H1 (cell line): Measurements from ENCODE around the gene FASTK. TPM values are rescaled to one million over a fixed set of nuclear protein-coding genes. Genes with fewer than 3 reads are reported as not detected.
A peak's percentile ranks its signal among the peaks of the same experiment; 100 is the strongest.

Experiments
- CTCF ChIA-PET: fragments of 300-600 bp; sonication (Branson Sonifier 250); formaldehyde crosslinking; loops from one replicate; lab custom pipeline; 2021; ENCODE audit not compliant: partially characterized antibody; lab: Charles Lee
- POLR2A ChIA-PET: fragments of 300-600 bp; sonication (Branson Sonifier 250); formaldehyde crosslinking; loops from one replicate; lab custom pipeline; 2021; ENCODE audit warnings: inconsistent platforms; ENCODE audit not compliant: partially characterized antibody; lab: Charles Lee
- DNase-seq, 2 experiments: peaks; one replicate each; pipeline versions ENCODE4 v3.0.0 to v3.0.0-alpha.2; 2010 to 2022; ENCODE audit warnings: low spot score in 2 of 2, low read depth in 1 of 2, mixed read lengths in 1 of 2
- FAIRE-seq: peaks from 2 replicates; lab custom pipeline; 2011; peaks lifted over from hg19 to GRCh38; lab: Jason Lieb, UNC
- H2AFZ ChIP-seq: 2 replicates; pipeline ENCODE4 v1.8.1; 2012; ENCODE audit warnings: low read length, inconsistent platforms
- H2AK5ac ChIP-seq: 2 replicates; pipeline ENCODE4 v1.6.1; 2013; ENCODE audit warnings: low read depth, low read length
- H2BK120ac ChIP-seq: replicated peaks from 2 replicates; pipeline ENCODE3; 2013; ENCODE audit warnings: low read depth, low read length, inconsistent platforms
- H2BK12ac ChIP-seq: 2 replicates; pipeline ENCODE4 v1.6.1; 2013; ENCODE audit warnings: low read depth, low read length
- H2BK15ac ChIP-seq: 2 replicates; pipeline ENCODE4 v1.6.1; 2013; ENCODE audit warnings: low read length
- H2BK20ac ChIP-seq: 2 replicates; pipeline ENCODE4 v1.6.1; 2013; ENCODE audit warnings: low read length
- H2BK5ac ChIP-seq: 2 replicates; pipeline ENCODE4 v1.6.1; 2013; ENCODE audit warnings: low read depth, low read length
- H3K14ac ChIP-seq: 2 replicates; pipeline ENCODE4 v1.6.1; 2013; ENCODE audit warnings: inconsistent platforms; ENCODE audit not compliant: insufficient read length
- H3K18ac ChIP-seq: 2 replicates; pipeline ENCODE4 v1.6.1; 2013; ENCODE audit warnings: low read length; ENCODE audit errors: extremely low read depth
- H3K23ac ChIP-seq: 2 replicates; pipeline ENCODE4 v1.6.1; 2013; ENCODE audit warnings: inconsistent platforms; ENCODE audit not compliant: insufficient read length
- H3K23me2 ChIP-seq: 2 replicates; pipeline ENCODE4 v1.6.1; 2013; ENCODE audit warnings: low read depth, low read length
- H3K27ac ChIP-seq: 2 replicates; pipeline ENCODE4 v1.6.1; 2011; ENCODE audit warnings: low read depth, low read length, inconsistent platforms
- H3K27me3 ChIP-seq, 4 experiments: replicated peaks in 1 of 4; 1 replicate in 1 of 4; 2 replicates in 3 of 4; pipeline versions ENCODE4 v1.6.1 to v1.8.1; 2011 to 2013; ENCODE audit warnings: low read length in 3 of 4, mild to moderate bottlenecking in 3 of 4, inconsistent platforms in 2 of 4, mixed read lengths in 2 of 4, moderate library complexity in 1 of 4; ENCODE audit not compliant: control insufficient read depth in 3 of 4, insufficient read depth in 3 of 4; ENCODE audit errors: extremely low read depth in 1 of 4
- H3K36me3 ChIP-seq, 4 experiments: 2 replicates each; pipeline versions ENCODE4 v1.6.1 to v1.8.1; 2011 to 2013; ENCODE audit warnings: mild to moderate bottlenecking in 4 of 4, low read length in 3 of 4, moderate library complexity in 2 of 4, control low read depth in 1 of 4, inconsistent platforms in 1 of 4; ENCODE audit not compliant: insufficient read depth in 4 of 4, control insufficient read depth in 2 of 4
- H3K4ac ChIP-seq: replicated peaks from 2 replicates; pipeline ENCODE3; 2013; ENCODE audit warnings: low read length, low read depth, mixed read lengths, inconsistent platforms; ENCODE audit not compliant: insufficient read length
- H3K4me1 ChIP-seq, 4 experiments: replicated peaks in 1 of 4; 1 replicate in 1 of 4; 2 replicates in 3 of 4; pipeline versions ENCODE4 v1.6.1 to v1.8.1; 2011 to 2013; ENCODE audit warnings: low read length in 3 of 4, inconsistent platforms in 2 of 4, mixed read lengths in 1 of 4; ENCODE audit not compliant: insufficient read depth in 4 of 4, control insufficient read depth in 3 of 4
- H3K4me2 ChIP-seq, 2 experiments: 2 replicates each; pipeline versions ENCODE4 v1.6.1 to v1.8.1; 2011 to 2013; ENCODE audit warnings: low read depth in 2 of 2, low read length in 2 of 2, control low read depth in 1 of 2, inconsistent platforms in 1 of 2, mild to moderate bottlenecking in 1 of 2; ENCODE audit not compliant: insufficient read depth in 1 of 2
- H3K4me3 ChIP-seq, 4 experiments: fragments of 200-600, 300-600 bp in 1 of 4; sonication (generic), shearing (Covaris generic), sonication (Bioruptor Twin) in 1 of 4; 2 replicates each; pipeline versions ENCODE4 v1.5.1 to v1.8.1; 2011 to 2016; ENCODE audit warnings: low read length in 4 of 4, low read depth in 3 of 4, control low read depth in 2 of 4, inconsistent platforms in 2 of 4, mild to moderate bottlenecking in 2 of 4, mixed read lengths in 1 of 4, moderate library complexity in 1 of 4; ENCODE audit not compliant: insufficient read depth in 2 of 4; ENCODE audit errors: extremely low read depth in 1 of 4
- H3K56ac ChIP-seq: replicated peaks from 2 replicates; pipeline ENCODE3; 2013; ENCODE audit warnings: low read depth, mild to moderate bottlenecking, mixed read lengths, low read length, inconsistent platforms; ENCODE audit not compliant: insufficient read length
- H3K79me1 ChIP-seq: 2 replicates; pipeline ENCODE4 v1.6.1; 2013; ENCODE audit warnings: low read depth, low read length, control low read depth
- H3K79me2 ChIP-seq, 2 experiments: 2 replicates each; pipeline versions ENCODE4 v1.6.1 to v1.8.1; 2012 to 2013; ENCODE audit warnings: low read length in 2 of 2, mild to moderate bottlenecking in 2 of 2, inconsistent platforms in 1 of 2; ENCODE audit not compliant: insufficient read depth in 2 of 2, control insufficient read depth in 1 of 2
- H3K9ac ChIP-seq, 4 experiments: replicated peaks in 1 of 4; 1 replicate in 1 of 4; 2 replicates in 3 of 4; pipeline versions ENCODE4 v1.6.1 to v1.8.1; 2011 to 2013; ENCODE audit warnings: low read depth in 3 of 4, low read length in 3 of 4, control low read depth in 2 of 4, mild to moderate bottlenecking in 2 of 4, moderate library complexity in 2 of 4, inconsistent platforms in 1 of 4; ENCODE audit errors: extremely low read depth in 1 of 4
- H3K9me3 ChIP-seq, 2 experiments: 2 replicates each; pipeline versions ENCODE4 v1.6.1 to v1.8.1; 2012 to 2013; ENCODE audit warnings: mild to moderate bottlenecking in 2 of 2, moderate library complexity in 2 of 2, control low read depth in 1 of 2, inconsistent platforms in 1 of 2, low read depth in 1 of 2, low read length in 1 of 2, mixed read lengths in 1 of 2; ENCODE audit not compliant: insufficient read depth in 2 of 2
- H4K20me1 ChIP-seq, 2 experiments: replicated peaks in 1 of 2; 2 replicates each; pipeline versions ENCODE3 to v1.8.1; 2011 to 2013; ENCODE audit warnings: inconsistent platforms in 2 of 2, low read length in 2 of 2, mild to moderate bottlenecking in 1 of 2; ENCODE audit not compliant: insufficient read depth in 2 of 2, control insufficient read depth in 1 of 2
- H4K5ac ChIP-seq: 2 replicates; pipeline ENCODE4 v1.6.1; 2013; ENCODE audit warnings: low read length, low read depth, mixed read lengths, inconsistent platforms; ENCODE audit not compliant: insufficient read length
- H4K8ac ChIP-seq: 2 replicates; pipeline ENCODE4 v1.8.0; 2013; ENCODE audit warnings: mild to moderate bottlenecking, moderate library complexity, low read length, inconsistent platforms; ENCODE audit not compliant: insufficient read depth; ENCODE audit errors: extremely low read depth
- H4K91ac ChIP-seq: replicated peaks from 2 replicates; pipeline ENCODE3; 2013; ENCODE audit warnings: low read length, mixed read lengths, inconsistent platforms; ENCODE audit not compliant: insufficient read length
- CBX5 ChIP-seq: fragments of 300-800, 300-1000 bp; sonication (generic); IDR thresholded peaks from 2 replicates; pipeline ENCODE4 v1.7.1; 2016; ENCODE audit warnings: antibody characterized with exemption, low read length, low read depth
- EP300 ChIP-seq, 2 experiments: IDR thresholded peaks; 1 replicate in 1 of 2; 2 replicates in 1 of 2; pipeline ENCODE4 v1.6.1; 2011 to 2012; ENCODE audit warnings: low read depth in 2 of 2, low read length in 2 of 2, mild to moderate bottlenecking in 2 of 2, borderline replicate concordance in 1 of 2, inconsistent platforms in 1 of 2, moderate library complexity in 1 of 2
- JUN ChIP-seq: IDR thresholded peaks from 2 replicates; pipeline ENCODE4 v1.6.1; 2011; ENCODE audit warnings: low read depth, mild to moderate bottlenecking, improper control_type of control experiment, low read length
- YY1 ChIP-seq: IDR thresholded peaks from 2 replicates; pipeline ENCODE4 v1.6.1; 2011; ENCODE audit warnings: low read depth, mild to moderate bottlenecking, low read length
- WGBS, 2 experiments: shearing (Covaris generic) in 1 of 2; methylation state at CpG; one replicate each; pipeline versions ENCODE4 v1.1.6 to v1.1.7; 2013 to 2015; ENCODE audit warnings: low lambda C conversion rate in 2 of 2, mixed read lengths in 2 of 2, inconsistent platforms in 1 of 2, low coverage in 1 of 2, missing lambda C conversion rate in 1 of 2; ENCODE audit not compliant: insufficient replicate concordance in 2 of 2, insufficient coverage in 1 of 2, insufficient read length in 1 of 2; ENCODE audit errors: extremely low coverage in 1 of 2, missing lambda C conversion rate in 1 of 2; 5-methylcytosine and 5-hydroxymethylcytosine counted together
- polyA plus RNA-seq, 7 experiments: library from polyadenylated mRNA; depleted of rRNA in 3 of 7; stranded (reverse) in 5 of 7; unstranded in 2 of 7; fragments of >200 nt in 5 of 7; fragments of 200-250 nt in 2 of 7; gene quantifications; 1 replicate in 5 of 7; 2 replicates in 1 of 7; 4 replicates in 1 of 7; pipeline versions ENCODE4 v1.2.1 to v1.2.3, GENCODE V29; 2011 to 2013; ENCODE audit warnings: missing spikeins in 2 of 7, mixed read lengths in 2 of 7
- total RNA-seq: library from RNA; stranded (reverse); fragmentation: NEBNext Ultra II Directional; extraction: Animal tissue kit (Norgen Biotek cat#: 25700); gene quantifications from 2 replicates; pipeline ENCODE4 v1.2.1, GENCODE V29; 2021

The FASTK gene
- total and polyA plus RNA-seq, 2 of the 8 experiments (the other 6 are each of a cell fraction or from before 2014, with no cell fraction given), result 39.4 to 84.0 TPM

- Histone ChIP-seq H2BK12ac (no peak overlapping the region), H2BK20ac (no peak overlapping the region), H4K8ac (no peak overlapping the region), H2BK5ac (0 out of 2 replicates have a peak overlapping the region, but pooled peaks have one; percentile 76), H4K5ac (no peak overlapping the region), H3K14ac (no peak overlapping the region), H3K4me2 (no peak overlapping the region; a peak in 1 of 4 replicates), H3K23me2 (no peaks in the 10 kb centered on the region; the same call in 1 of the 2 replicates), H3K4me3 (no peak overlapping the region), H2AFZ (no peak overlapping the region), H3K9me3 (no peaks in the 10 kb centered on the region), H4K91ac (no peak overlapping the region), H2BK120ac (no peak overlapping the region), H4K20me1 (peaks cover 6 to 28% of the 10 kb centered on the region in 2 experiments), H3K56ac (no peak overlapping the region), H3K4ac (no peak overlapping the region), H2AK5ac (no peak overlapping the region)
- 86% methylated on average over 3 of the region's 3 CpGs; no CpG with 5 or more reads in 1 of the 2 experiments for WGBS, 2 experiments
- FAIRE-seq, result no peak
- CTCF ChIA-PET, result interaction anchor here (1.2 to 22.4 kb wide), 4 partner anchors 9 to 40 kb away, joined by 3 to 448 read pairs (median 20); partner anchors contain the start of genes AGAP3 and TMUB1
- POLR2A ChIA-PET, result interaction anchor here (0.8 to 1.0 kb wide), 2 partner anchors 20 to 50 kb away, joined by 4 to 5 read pairs; partner anchors contain the start of gene TMUB1
- TF ChIP-seq CBX5 (no peak), JUN (no peak), EP300 (IDR thresholded peaks at IDR 0.05; ENCODE audit: borderline replicate concordance in 1 of 2, low read depth in 2 of 2, low read length in 2 of 2) (no peak), YY1 (no peak)
- TF ChIP-seq, all 59 proteins: peak for 0
- peak overlapping the region; percentile 40; the same call in 1 of the 2 replicates for H2BK15ac ChIP-seq
- no peak overlapping the region for H3K18ac ChIP-seq
- peaks cover 12% of the 10 kb centered on the region for H3K79me1 ChIP-seq
- H3K23ac ChIP-seq, result no peak overlapping the region
- no peaks in the 10 kb centered on the region for H3K27me3 ChIP-seq
- peaks cover 2 to 31% (median 16%) of the 10 kb centered on the region in 4 experiments for H3K4me1 ChIP-seq
- H3K27ac ChIP-seq, result no peak overlapping the region
- H3K9ac ChIP-seq, result no peak overlapping the region
- no peak for DNase-seq
- H3K36me3 ChIP-seq, result no peaks in the 10 kb centered on the region
- H3K79me2 ChIP-seq, result peaks cover 0 to 39% of the 10 kb centered on the region in 2 experiments; a peak in 1 of 4 replicates
These were observed 22.4 kb upstream of the FASTK start for GRCh38 chr7:151102991-151103390.
